ENCODE results near the gene NR2F1-AS1. TPM values are rescaled to one million over a fixed set of nuclear protein-coding genes. Genes with fewer than 3 reads are reported as not detected.

Gene NR2F1-AS1
- total and polyA plus RNA-seq, 2 donors (not counting 1 experiment from before 2014, with no cell fraction given) = not detected

- Histone ChIP-seq H3K27me3 (replicated peaks in 1 of 4; ENCODE audit: control extremely low read depth in 1 of 4, control insufficient read depth in 3 of 4, insufficient read depth in 4 of 4, low read length in 3 of 4) (peaks cover 3 to 96% (median 79%) of the 10 kb centered on the region in 4 experiments), H3K4me1 (ENCODE audit: control insufficient read depth in 2 of 2, insufficient read depth in 2 of 2, low read length in 2 of 2) (peaks cover 13 to 54% of the 10 kb centered on the region in 2 donors), H3K9ac (ENCODE audit: low read length) (no peak overlapping the region), H4K20me1 (ENCODE audit: control insufficient read depth, insufficient read depth, low read length, poor library complexity, severe bottlenecking) (no peaks in the 10 kb centered on the region), H3K4me2 (replicated peaks; ENCODE audit: low read depth, low read length, poor library complexity, severe bottlenecking) (no peak overlapping the region), H3K4me3 (ENCODE audit: control extremely low read depth in 1 of 5, extremely low read depth in 1 of 5, insufficient read depth in 1 of 5, low read depth in 2 of 5, low read length in 4 of 5) (no peak overlapping the region), H3K36me3 (replicated peaks in 1 of 2; ENCODE audit: control extremely low read depth in 1 of 2, control insufficient read depth in 1 of 2, extremely low read depth in 1 of 2, insufficient read depth in 2 of 2, low read length in 1 of 2) (no peaks in the 10 kb centered on the region), H3K9me3 (ENCODE audit: control extremely low read depth in 1 of 3, control insufficient read depth in 2 of 3, insufficient read depth in 1 of 3, low read length in 2 of 3) (peaks cover 0 to 47% (median 19%) of the 10 kb centered on the region in 3 donors), H3K27ac (ENCODE audit: low read length in 2 of 2) (no peak overlapping the region), H2AFZ (ENCODE audit: insufficient read depth, low read depth, low read length, poor library complexity, severe bottlenecking) (no peak overlapping the region), H3K79me2 (ENCODE audit: control insufficient read depth, insufficient read depth, low read length) (no peaks in the 10 kb centered on the region)
- 10% methylated on average over 38 of the region's 40 CpGs for WGBS (ENCODE audit: insufficient coverage)
- Mint-ChIP-seq H3K4me3 (no peak overlapping the region), H3K4me1 (peaks cover 5% of the 10 kb centered on the region), H3K9me3 (ENCODE audit: insufficient read depth) (no peaks in the 10 kb centered on the region), H3K27me3 (peaks cover 48% of the 10 kb centered on the region), H3K27ac (no peak overlapping the region)
- intact Hi-C loops (cut with micrococcal nuclease) = no loop called here
- no peak for TF ChIP-seq EZH2 (IDR thresholded peaks at IDR 0.05; ENCODE audit: borderline replicate concordance, insufficient read depth, low read depth, low read length, poor library complexity, severe bottlenecking)
- TF ChIP-seq, protein P1, sequence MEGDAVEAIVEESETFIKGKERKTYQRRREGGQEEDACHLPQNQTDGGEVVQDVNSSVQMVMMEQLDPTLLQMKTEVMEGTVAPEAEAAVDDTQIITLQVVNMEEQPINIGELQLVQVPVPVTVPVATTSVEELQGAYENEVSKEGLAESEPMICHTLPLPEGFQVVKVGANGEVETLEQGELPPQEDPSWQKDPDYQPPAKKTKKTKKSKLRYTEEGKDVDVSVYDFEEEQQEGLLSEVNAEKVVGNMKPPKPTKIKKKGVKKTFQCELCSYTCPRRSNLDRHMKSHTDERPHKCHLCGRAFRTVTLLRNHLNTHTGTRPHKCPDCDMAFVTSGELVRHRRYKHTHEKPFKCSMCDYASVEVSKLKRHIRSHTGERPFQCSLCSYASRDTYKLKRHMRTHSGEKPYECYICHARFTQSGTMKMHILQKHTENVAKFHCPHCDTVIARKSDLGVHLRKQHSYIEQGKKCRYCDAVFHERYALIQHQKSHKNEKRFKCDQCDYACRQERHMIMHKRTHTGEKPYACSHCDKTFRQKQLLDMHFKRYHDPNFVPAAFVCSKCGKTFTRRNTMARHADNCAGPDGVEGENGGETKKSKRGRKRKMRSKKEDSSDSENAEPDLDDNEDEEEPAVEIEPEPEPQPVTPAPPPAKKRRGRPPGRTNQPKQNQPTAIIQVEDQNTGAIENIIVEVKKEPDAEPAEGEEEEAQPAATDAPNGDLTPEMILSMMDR (IDR thresholded peaks at IDR 0.05) = no peak
- ChIA-PET POLR2A (no interaction called here), CTCF (interaction anchor here (1.5 kb wide), 1 partner anchor 10 kb away, joined by 5 read pairs; no protein-coding TSS in a partner anchor)
- DNase-seq = peak; percentile 37
- ATAC-seq (ENCODE audit: low read depth) = no peak
Observed at GRCh38 chr5:93596676-93597490, 15.9 kb upstream of the NR2F1-AS1 start.

- Histone ChIP-seq H3K9ac (ENCODE audit: low read length) (no peak overlapping the region), H3K27me3 (replicated peaks in 1 of 4; ENCODE audit: control extremely low read depth in 1 of 4, control insufficient read depth in 3 of 4, insufficient read depth in 4 of 4, low read length in 3 of 4) (peaks cover 3 to 97% (median 76%) of the 10 kb centered on the region in 4 experiments), H3K4me1 (ENCODE audit: control insufficient read depth in 2 of 2, insufficient read depth in 2 of 2, low read length in 2 of 2) (peaks cover 13 to 49% of the 10 kb centered on the region in 2 donors), H4K20me1 (ENCODE audit: control insufficient read depth, insufficient read depth, low read length, poor library complexity, severe bottlenecking) (no peaks in the 10 kb centered on the region), H3K9me3 (ENCODE audit: control extremely low read depth in 1 of 3, control insufficient read depth in 2 of 3, insufficient read depth in 1 of 3, low read length in 2 of 3) (peaks cover 0 to 44% (median 19%) of the 10 kb centered on the region in 3 donors), H2AFZ (ENCODE audit: insufficient read depth, low read depth, low read length, poor library complexity, severe bottlenecking) (no peak overlapping the region), H3K4me3 (ENCODE audit: control extremely low read depth in 1 of 5, extremely low read depth in 1 of 5, insufficient read depth in 1 of 5, low read depth in 2 of 5, low read length in 4 of 5) (no peak overlapping the region), H3K4me2 (replicated peaks; ENCODE audit: low read depth, low read length, poor library complexity, severe bottlenecking) (no peak overlapping the region), H3K27ac (ENCODE audit: low read length in 2 of 2) (no peak overlapping the region), H3K79me2 (ENCODE audit: control insufficient read depth, insufficient read depth, low read length) (no peaks in the 10 kb centered on the region), H3K36me3 (replicated peaks in 1 of 2; ENCODE audit: control extremely low read depth in 1 of 2, control insufficient read depth in 1 of 2, extremely low read depth in 1 of 2, insufficient read depth in 2 of 2, low read length in 1 of 2) (no peaks in the 10 kb centered on the region)
- intact Hi-C loops (cut with micrococcal nuclease) = no loop called here
- peaks cover 5% of the 10 kb centered on the region for H3K4me1 Mint-ChIP-seq
- no peaks in the 10 kb centered on the region for H3K9me3 Mint-ChIP-seq (ENCODE audit: insufficient read depth)
- H3K27me3 Mint-ChIP-seq = peaks cover 54% of the 10 kb centered on the region
- CTCF ChIA-PET = no interaction called here
- TF ChIP-seq, protein P1 (IDR thresholded peaks at IDR 0.05) = no peak
- TF ChIP-seq EZH2 (IDR thresholded peaks at IDR 0.05; ENCODE audit: borderline replicate concordance, insufficient read depth, low read depth, low read length, poor library complexity, severe bottlenecking) = no peak
- POLR2A ChIA-PET = no interaction called here
- no peak for DNase-seq
- ATAC-seq (ENCODE audit: low read depth) = no peak
- peak overlapping the region; percentile 3 for H3K4me3 Mint-ChIP-seq
- WGBS (ENCODE audit: insufficient coverage) = 13% methylated on average over 12 of the region's 14 CpGs
- no peak overlapping the region for H3K27ac Mint-ChIP-seq
Observed at GRCh38 chr5:93596310-93596675, 15.3 kb upstream of the NR2F1-AS1 start.
